CD4-positive, CD25-positive, alpha-beta regulatory T cell (primary cell): ENCODE results near the gene PKDCC. TPM values are rescaled to one million over a fixed set of nuclear protein-coding genes. Genes with fewer than 3 reads are reported as not detected.
A peak's percentile ranks its signal among the peaks of the same experiment; 100 is the strongest.

Source experiments
- ATAC-seq, 2 donors: fragments of 150-1000 bp; cut with Tn5 transposase; one replicate each; pipeline ENCODE4 v1.10.0; 2021; ENCODE audit warnings: low read depth in 2 of 2, moderate number of reproducible peaks in 2 of 2, moderate library complexity in 1 of 2
- DNase-seq, 3 donors: peaks; one replicate each; pipeline versions ENCODE4 v3.0.0 to v3.0.0-alpha.2; 2012 to 2022; ENCODE audit warnings: mixed read lengths in 1 of 3
- H3K27ac ChIP-seq: one replicate; pipeline ENCODE4 v1.7.0; 2013; ENCODE audit warnings: mild to moderate bottlenecking, low read length; ENCODE audit not compliant: insufficient read depth, poor library complexity, severe bottlenecking
- H3K27me3 ChIP-seq: one replicate; pipeline ENCODE4 v1.7.0; 2013; ENCODE audit warnings: low read length; ENCODE audit not compliant: control insufficient read depth, insufficient read depth
- H3K36me3 ChIP-seq: one replicate; pipeline ENCODE4 v1.7.0; 2013; ENCODE audit warnings: mild to moderate bottlenecking, low read length, moderate library complexity; ENCODE audit not compliant: control insufficient read depth, insufficient read depth
- H3K4me1 ChIP-seq: 2 replicates; pipeline ENCODE4 v1.7.0; 2013; ENCODE audit warnings: mild to moderate bottlenecking, low read length; ENCODE audit not compliant: insufficient read depth, control insufficient read depth, poor library complexity, severe bottlenecking
- H3K4me3 ChIP-seq: one replicate; pipeline ENCODE4 v1.7.0; 2013; ENCODE audit warnings: low read depth, mild to moderate bottlenecking, low read length, moderate library complexity
- H3K9me3 ChIP-seq, 2 experiments: 1 replicate in 1 of 2; 2 replicates in 1 of 2; pipeline ENCODE4 v1.7.0; 2013; ENCODE audit warnings: low read length in 2 of 2, mild to moderate bottlenecking in 1 of 2, moderate library complexity in 1 of 2; ENCODE audit not compliant: control insufficient read depth in 2 of 2
- H3K27ac Mint-ChIP-seq, 3 donors: one replicate each; pipeline ENCODE4 v1.8.0; 2020 to 2022; ENCODE audit warnings: mild to moderate bottlenecking in 3 of 3, mixed read lengths in 3 of 3, moderate library complexity in 2 of 3
- H3K27me3 Mint-ChIP-seq: one replicate; pipeline ENCODE4 v1.8.0; 2022; ENCODE audit warnings: mild to moderate bottlenecking, mixed read lengths
- H3K36me3 Mint-ChIP-seq: one replicate; pipeline ENCODE4 v1.8.0; 2020; ENCODE audit warnings: mixed read lengths
- H3K4me1 Mint-ChIP-seq, 4 donors: one replicate each; pipeline ENCODE4 v1.8.0; 2020 to 2022; ENCODE audit warnings: mixed read lengths in 4 of 4, mild to moderate bottlenecking in 1 of 4
- H3K4me3 Mint-ChIP-seq, 4 donors: one replicate each; pipeline ENCODE4 v1.8.0; 2020 to 2022; ENCODE audit warnings: mild to moderate bottlenecking in 4 of 4, mixed read lengths in 4 of 4, moderate library complexity in 3 of 4
- H3K9me3 Mint-ChIP-seq, 7 donors: one replicate each; pipeline ENCODE4 v1.8.0; 2020 to 2022; ENCODE audit warnings: mixed read lengths in 7 of 7, mild to moderate bottlenecking in 3 of 7, moderate library complexity in 2 of 7
- polyA plus RNA-seq, 4 donors: library from polyadenylated mRNA; unstranded; fragments of 300-500 nt; fragmentation: Illumina TruSeq; gene quantifications; one replicate each; pipeline ENCODE4 v1.2.3, GENCODE V29; 2021
- total RNA-seq: library from RNA; stranded (reverse); gene quantifications from one replicate; pipeline ENCODE4 v1.2.3, GENCODE V29; 2022

Gene PKDCC
- total and polyA plus RNA-seq, 5 donors from 2014 or later: not detected

- ATAC-seq: no peak
Measured at GRCh38 chr2:42098571-42099437, 51.0 kb downstream of the PKDCC start.

DNA sequence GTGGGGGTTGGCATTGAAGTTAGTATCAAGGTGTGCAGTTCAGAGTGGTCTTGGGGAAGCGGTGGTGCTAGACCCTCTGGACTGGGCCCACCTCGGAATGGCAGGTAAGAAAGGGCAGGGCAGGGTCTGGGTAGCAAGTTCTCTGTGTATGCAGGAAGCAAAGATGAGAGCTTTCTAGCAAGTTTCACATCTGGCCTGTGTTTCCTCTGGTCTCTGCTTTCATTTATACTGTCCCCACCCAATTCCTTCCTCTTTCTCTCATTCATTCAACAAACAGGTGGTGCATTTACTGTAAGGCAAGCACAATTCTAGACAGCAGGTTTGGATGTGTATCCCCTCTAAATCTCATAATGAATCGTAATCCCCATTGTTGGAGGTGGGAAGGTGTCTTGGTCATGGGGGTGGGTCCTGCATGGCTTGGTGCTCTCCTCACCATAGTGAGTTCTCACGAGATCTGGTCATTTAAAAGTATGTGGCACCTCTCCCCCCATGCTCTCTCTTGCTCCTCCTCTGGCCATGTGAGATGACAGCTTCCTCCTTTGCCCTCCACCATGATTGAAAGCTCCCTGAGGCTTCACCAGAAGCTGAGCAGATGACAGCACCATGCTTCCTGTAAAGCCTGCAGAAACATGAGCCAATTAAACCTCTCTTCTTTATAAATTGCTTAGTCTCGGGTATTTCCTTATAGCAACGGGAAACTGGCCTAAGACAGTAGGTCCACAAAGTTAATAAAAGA, 51.8 kb downstream of the PKDCC start:
- peaks cover 73% of the 10 kb centered on the region for H3K4me1 ChIP-seq
- H3K4me3 Mint-ChIP-seq: peak overlapping the region; percentile 76 to 88 (median 79)
- peak overlapping the region; percentile 99 for H3K27ac ChIP-seq
- peak overlapping the region; percentile 88 to 96 (median 93) for H3K27ac Mint-ChIP-seq
- no peaks in the 10 kb centered on the region for H3K27me3 ChIP-seq
- no peaks in the 10 kb centered on the region for H3K36me3 ChIP-seq
- no peaks in the 10 kb centered on the region for H3K9me3 ChIP-seq
- DNase-seq: peak in 2 of 3 donors; percentile 40 to 82
- peak overlapping the region; percentile 52 for H3K4me3 ChIP-seq
- H3K4me1 Mint-ChIP-seq: peaks cover 30 to 62% (median 59%) of the 10 kb centered on the region in 4 donors
- peaks cover 7% of the 10 kb centered on the region for H3K27me3 Mint-ChIP-seq
- no peak for ATAC-seq
- H3K9me3 Mint-ChIP-seq: peaks cover 0 to 7% (median 0%) of the 10 kb centered on the region in 7 donors
- H3K36me3 Mint-ChIP-seq: peaks cover 4% of the 10 kb centered on the region

More at GRCh38 chr2:42098571-42099437, 51.0 kb downstream of the PKDCC start:
- H3K36me3 ChIP-seq: no peaks in the 10 kb centered on the region
- peak overlapping the region; percentile 99 for H3K27ac ChIP-seq
- peak overlapping the region; percentile 52 for H3K4me3 ChIP-seq
- Mint-ChIP-seq H3K27me3 (peaks cover 7% of the 10 kb centered on the region), H3K9me3 (peaks cover 0 to 7% (median 0%) of the 10 kb centered on the region in 7 donors), H3K27ac (peak overlapping the region; percentile 88 to 96 (median 93)), H3K4me3 (peak overlapping the region; percentile 76 to 88 (median 79)), H3K36me3 (peaks cover 4% of the 10 kb centered on the region), H3K4me1 (peaks cover 23 to 61% (median 56%) of the 10 kb centered on the region in 4 donors)
- peaks cover 65% of the 10 kb centered on the region for H3K4me1 ChIP-seq
- peak in 1 of 3 donors; percentile 44 for DNase-seq
- no peaks in the 10 kb centered on the region for H3K27me3 ChIP-seq
- H3K9me3 ChIP-seq: no peaks in the 10 kb centered on the region

DNA sequence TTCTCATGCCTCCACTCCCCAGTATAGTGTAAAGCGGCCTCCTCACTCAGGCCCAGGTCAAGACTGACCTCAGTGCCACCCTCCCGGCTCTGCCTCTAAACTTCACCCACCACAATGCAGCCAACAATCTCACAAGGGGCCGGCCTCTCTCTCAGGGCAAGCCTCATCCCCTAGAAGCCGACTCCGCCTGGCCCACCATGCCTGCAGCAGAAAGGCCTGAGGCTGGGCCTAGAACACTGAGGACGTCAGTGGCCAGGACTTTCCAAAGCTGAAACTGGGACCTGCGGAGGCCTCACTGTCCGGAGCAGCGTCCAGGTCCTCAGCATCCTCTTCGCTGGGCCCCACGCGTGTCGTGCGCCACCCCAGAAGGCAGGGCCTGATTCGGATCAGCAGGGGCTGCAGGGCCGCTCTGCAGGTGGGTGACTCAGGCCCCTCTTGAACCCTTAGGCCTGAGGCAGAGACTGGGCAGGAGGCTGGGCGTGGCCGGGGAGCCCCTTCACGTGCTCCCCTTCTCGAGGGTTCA, 52.9 kb downstream of the PKDCC start:
- Histone ChIP-seq H3K36me3 (no peaks in the 10 kb centered on the region), H3K27ac (peak overlapping the region; percentile 99), H3K9me3 (no peaks in the 10 kb centered on the region), H3K27me3 (no peaks in the 10 kb centered on the region), H3K4me3 (no peak overlapping the region), H3K4me1 (peaks cover 84% of the 10 kb centered on the region)
- peak overlapping the region; percentile 76 to 88 (median 79) for H3K4me3 Mint-ChIP-seq
- H3K27ac Mint-ChIP-seq: peak overlapping the region; percentile 88 to 96 (median 93)
- DNase-seq (no peak), ATAC-seq (no peak)
- peaks cover 36 to 71% (median 57%) of the 10 kb centered on the region in 4 donors for H3K4me1 Mint-ChIP-seq
- H3K9me3 Mint-ChIP-seq: peaks cover 0 to 7% (median 2%) of the 10 kb centered on the region in 7 donors
- H3K36me3 Mint-ChIP-seq: peaks cover 4% of the 10 kb centered on the region
- peaks cover 12% of the 10 kb centered on the region for H3K27me3 Mint-ChIP-seq

DNA sequence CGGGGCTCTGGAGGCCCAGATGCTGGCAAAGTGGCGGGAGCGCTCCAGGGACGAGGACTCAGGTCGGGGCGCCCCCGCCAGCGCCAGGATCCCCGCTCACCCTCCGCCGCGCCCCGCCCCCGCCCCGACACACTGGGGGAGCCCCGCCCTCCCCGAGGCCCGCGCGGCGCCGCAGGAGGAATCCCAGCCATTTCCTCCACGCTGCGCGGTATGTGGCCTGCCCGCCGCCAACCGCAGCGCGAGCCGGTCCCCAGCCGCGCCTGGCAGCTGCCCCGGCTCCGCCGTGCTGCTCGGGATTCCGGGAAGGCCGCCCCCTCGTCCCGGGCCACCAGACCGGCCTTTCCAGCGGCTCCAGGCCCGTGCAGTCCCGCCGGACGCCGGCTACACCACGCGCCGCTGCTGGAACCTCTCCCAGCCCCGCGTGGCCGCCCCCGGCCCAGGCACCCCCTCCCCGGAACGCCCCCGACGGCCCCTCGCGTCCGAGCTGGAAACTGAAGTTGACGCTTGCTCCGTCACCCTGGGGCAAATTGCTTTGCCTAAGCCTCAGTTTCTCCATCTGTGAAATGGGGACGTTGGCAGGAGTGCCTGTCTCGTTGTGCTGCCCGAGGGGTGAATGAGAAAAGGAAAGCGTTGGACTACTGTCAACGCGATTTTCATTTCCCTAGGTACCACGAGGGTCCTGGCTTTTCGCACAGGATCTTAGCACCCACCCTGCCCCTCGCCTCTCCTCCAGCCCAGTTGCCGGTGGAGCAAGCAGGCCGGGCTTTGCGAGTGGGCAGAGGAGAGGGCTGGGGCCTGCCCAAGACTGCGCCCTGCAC, 53.6 kb downstream of the PKDCC start:
- no peak for ATAC-seq
- H3K9me3 Mint-ChIP-seq: peaks cover 0 to 7% (median 2%) of the 10 kb centered on the region in 7 donors
- peak overlapping the region; percentile 62 for H3K4me3 ChIP-seq

GRCh38 chr2:42102024-42102590, 54.3 kb downstream of the PKDCC start:
- peaks cover 0 to 7% (median 2%) of the 10 kb centered on the region in 7 donors for H3K9me3 Mint-ChIP-seq
- H3K4me1 Mint-ChIP-seq: peaks cover 31 to 62% (median 48%) of the 10 kb centered on the region in 4 donors
- Histone ChIP-seq H3K27me3 (no peaks in the 10 kb centered on the region), H3K36me3 (no peaks in the 10 kb centered on the region), H3K4me3 (peak overlapping the region; percentile 62), H3K27ac (peak overlapping the region; percentile 99), H3K9me3 (no peaks in the 10 kb centered on the region), H3K4me1 (peaks cover 91% of the 10 kb centered on the region)
- no peak overlapping the region for H3K27ac Mint-ChIP-seq
- ATAC-seq (peak; percentile 70 to 80), DNase-seq (peak; percentile 91 to 95 (median 92))
- peak overlapping the region in 3 of 4 donors; percentile 84 to 96 (median 91) for H3K4me3 Mint-ChIP-seq
- H3K27me3 Mint-ChIP-seq: peaks cover 13% of the 10 kb centered on the region
- H3K36me3 Mint-ChIP-seq: peaks cover 4% of the 10 kb centered on the region

More for the DNA sequence above, 53.6 kb downstream of the PKDCC start:
- Histone ChIP-seq H3K9me3 (no peaks in the 10 kb centered on the region), H3K27ac (peak overlapping the region; percentile 99), H3K27me3 (no peaks in the 10 kb centered on the region), H3K4me1 (peaks cover 84% of the 10 kb centered on the region), H3K36me3 (no peaks in the 10 kb centered on the region)
- H3K4me1 Mint-ChIP-seq: peaks cover 31 to 65% (median 51%) of the 10 kb centered on the region in 4 donors
- peak overlapping the region in 2 of 3 donors; percentile 88 to 96 for H3K27ac Mint-ChIP-seq
- H3K27me3 Mint-ChIP-seq: peaks cover 13% of the 10 kb centered on the region
- H3K4me3 Mint-ChIP-seq: peak overlapping the region in 3 of 4 donors; percentile 84 to 96 (median 91)
- DNase-seq: peak; percentile 59 to 63 (median 62)
- peaks cover 4% of the 10 kb centered on the region for H3K36me3 Mint-ChIP-seq

GRCh38 chr2:42102591-42103450, 55.0 kb downstream of the PKDCC start:
- H3K4me1 ChIP-seq: peaks cover 98% of the 10 kb centered on the region
- ATAC-seq (no peak), DNase-seq (peak in 1 of 3 donors; percentile 56)
- H3K27me3 ChIP-seq: no peaks in the 10 kb centered on the region
- peak overlapping the region; percentile 99 for H3K27ac ChIP-seq
- peak overlapping the region in 3 of 4 donors; percentile 84 to 96 (median 91) for H3K4me3 Mint-ChIP-seq
- H3K4me3 ChIP-seq: peak overlapping the region; percentile 62
- H3K36me3 ChIP-seq: no peaks in the 10 kb centered on the region
- no peaks in the 10 kb centered on the region for H3K9me3 ChIP-seq
- no peak overlapping the region for H3K27ac Mint-ChIP-seq
- peaks cover 0 to 7% (median 2%) of the 10 kb centered on the region in 7 donors for H3K9me3 Mint-ChIP-seq
- peaks cover 4% of the 10 kb centered on the region for H3K36me3 Mint-ChIP-seq
- peaks cover 13% of the 10 kb centered on the region for H3K27me3 Mint-ChIP-seq
- H3K4me1 Mint-ChIP-seq: peaks cover 31 to 56% (median 40%) of the 10 kb centered on the region in 4 donors
